Lung (tissue), 13 donors: ENCODE measurements around the gene DNAJC6. TPM values are rescaled to one million over a fixed set of nuclear protein-coding genes. Genes with fewer than 3 reads are reported as not detected.

Source experiments
- ATAC-seq: fragments of 200-7000 bp; cut with Tn5 transposase; one replicate; pipeline ENCODE4 v1.9.1; 2020; ENCODE audit warnings: moderate number of reproducible peaks; ENCODE audit not compliant: insufficient read depth, low FRiP score
- DNase-seq, 3 donors: peaks; one replicate each; pipeline ENCODE4 v3.0.0-alpha.2; 2013 to 2017
- H3K27ac ChIP-seq, 2 donors: one replicate each; pipeline ENCODE4 v1.5.1; 2013; ENCODE audit warnings: mild to moderate bottlenecking in 2 of 2, moderate library complexity in 2 of 2, control low read depth in 1 of 2, inconsistent platforms in 1 of 2, low read depth in 1 of 2, low read length in 1 of 2
- H3K27me3 ChIP-seq, 3 donors: one replicate each; pipeline ENCODE4 v1.5.1; 2013; ENCODE audit warnings: low read length in 2 of 3; ENCODE audit not compliant: control insufficient read depth in 3 of 3, insufficient read depth in 3 of 3
- H3K36me3 ChIP-seq, 4 donors: one replicate each; pipeline ENCODE4 v1.5.1; 2013; ENCODE audit warnings: low read length in 4 of 4, mild to moderate bottlenecking in 1 of 4, moderate library complexity in 1 of 4; ENCODE audit not compliant: control insufficient read depth in 4 of 4, insufficient read depth in 4 of 4
- H3K4me1 ChIP-seq, 5 donors: one replicate each; pipeline ENCODE4 v1.5.1; 2013; ENCODE audit warnings: low read length in 5 of 5, mild to moderate bottlenecking in 2 of 5, moderate library complexity in 1 of 5; ENCODE audit not compliant: control insufficient read depth in 5 of 5, insufficient read depth in 5 of 5
- H3K4me3 ChIP-seq: one replicate; pipeline ENCODE4 v1.5.1; 2013; ENCODE audit warnings: mild to moderate bottlenecking, control low read depth, moderate library complexity
- H3K9ac ChIP-seq, 2 donors: one replicate each; pipeline ENCODE4 v1.5.1; 2013; ENCODE audit warnings: low read length in 2 of 2, control low read depth in 1 of 2; ENCODE audit not compliant: insufficient read depth in 1 of 2
- H3K9me3 ChIP-seq, 4 donors: one replicate each; pipeline ENCODE4 v1.5.1; 2013; ENCODE audit warnings: low read length in 3 of 4, mild to moderate bottlenecking in 1 of 4, moderate library complexity in 1 of 4; ENCODE audit not compliant: control insufficient read depth in 4 of 4, insufficient read depth in 3 of 4
- WGBS, 2 donors: extraction: QIAGEN DNeasy Blood & Tissue Kit; methylation state at CpG; one replicate each; pipeline ENCODE4 v1.1.7; 2013; 5-methylcytosine and 5-hydroxymethylcytosine counted together
- polyA plus RNA-seq, 2 donors: library from polyadenylated mRNA; stranded (reverse); fragments of 200-250 nt; gene quantifications; one replicate each; pipeline ENCODE4 v1.2.1, GENCODE V29; 2013
- small RNA-seq: library from RNA; depleted of rRNA; stranded (forward); fragments of <200 nt; gene quantifications from one replicate; pipeline ENCODE3, GENCODE V24; 2014; ENCODE audit warnings: low replicate concordance
- total RNA-seq, 2 donors: library from RNA; depleted of rRNA in 1 of 2; stranded (reverse); fragments of >200 nt in 1 of 2; gene quantifications; one replicate each; pipeline ENCODE4 v1.2.1, GENCODE V29; 2014 to 2021
- TF ChIP-seq, protein P1 (sequence below): IDR thresholded peaks from 2 replicates; pipeline ENCODE4 v1.5.1; 2012; ENCODE audit warnings: mild to moderate bottlenecking; ENCODE audit errors: control extremely low read depth, extremely low read depth
- donor health status: control.
- donor health status: control.
- donor health status: Bipolar disorder and iron deficiency.
- donor health status: healthy.
- donor health status: DM: yes; HTN: yes; CAD: no.

The DNAJC6 gene
- total and polyA plus RNA-seq, 4 donors = 0.96 to 5.0 (median 3.0) TPM

DNA sequence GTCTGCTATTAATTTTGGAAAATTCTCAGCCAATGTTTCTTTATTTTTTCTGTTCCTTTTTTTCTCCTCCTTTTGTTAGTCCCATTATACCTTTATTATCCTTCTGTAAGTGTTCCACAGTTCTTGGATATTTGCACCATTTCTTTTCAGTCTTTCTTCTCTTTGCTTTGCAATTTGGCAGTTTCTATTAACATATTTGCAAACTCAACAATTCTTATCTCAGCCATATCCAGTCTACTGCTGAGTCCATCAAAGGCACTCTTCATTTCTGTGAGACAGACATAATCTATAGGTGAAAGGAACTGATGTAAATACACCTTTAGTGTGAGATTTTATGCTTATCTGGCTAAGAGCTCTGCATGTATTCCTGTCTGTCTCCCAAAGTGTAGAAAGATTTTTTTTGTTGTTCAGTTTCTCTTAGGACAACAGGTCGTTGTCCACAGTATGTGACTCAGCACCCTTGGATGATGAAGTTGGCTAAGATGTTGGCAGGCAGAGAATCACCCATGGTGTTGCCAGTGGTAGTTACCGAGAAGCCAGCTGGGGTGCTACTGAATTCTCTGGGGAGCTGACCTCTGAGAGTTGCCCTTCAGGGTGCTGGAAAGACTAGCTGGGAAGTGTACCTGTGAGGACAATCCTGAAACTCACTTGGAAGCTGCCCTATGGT, 149.5 kb downstream of the DNAJC6 start:
- WGBS, 2 donors = 91 to 97% methylated on average over 2 of the region's 2 CpGs
- Histone ChIP-seq H3K9me3 (no peaks in the 10 kb centered on the region), H3K27ac (no peak overlapping the region), H3K27me3 (no peaks in the 10 kb centered on the region), H3K36me3 (no peaks in the 10 kb centered on the region), H3K4me1 (no peaks in the 10 kb centered on the region), H3K9ac (no peak overlapping the region), H3K4me3 (no peak overlapping the region)
- DNase-seq (no peak), ATAC-seq (no peak)
- TF ChIP-seq, protein P1, sequence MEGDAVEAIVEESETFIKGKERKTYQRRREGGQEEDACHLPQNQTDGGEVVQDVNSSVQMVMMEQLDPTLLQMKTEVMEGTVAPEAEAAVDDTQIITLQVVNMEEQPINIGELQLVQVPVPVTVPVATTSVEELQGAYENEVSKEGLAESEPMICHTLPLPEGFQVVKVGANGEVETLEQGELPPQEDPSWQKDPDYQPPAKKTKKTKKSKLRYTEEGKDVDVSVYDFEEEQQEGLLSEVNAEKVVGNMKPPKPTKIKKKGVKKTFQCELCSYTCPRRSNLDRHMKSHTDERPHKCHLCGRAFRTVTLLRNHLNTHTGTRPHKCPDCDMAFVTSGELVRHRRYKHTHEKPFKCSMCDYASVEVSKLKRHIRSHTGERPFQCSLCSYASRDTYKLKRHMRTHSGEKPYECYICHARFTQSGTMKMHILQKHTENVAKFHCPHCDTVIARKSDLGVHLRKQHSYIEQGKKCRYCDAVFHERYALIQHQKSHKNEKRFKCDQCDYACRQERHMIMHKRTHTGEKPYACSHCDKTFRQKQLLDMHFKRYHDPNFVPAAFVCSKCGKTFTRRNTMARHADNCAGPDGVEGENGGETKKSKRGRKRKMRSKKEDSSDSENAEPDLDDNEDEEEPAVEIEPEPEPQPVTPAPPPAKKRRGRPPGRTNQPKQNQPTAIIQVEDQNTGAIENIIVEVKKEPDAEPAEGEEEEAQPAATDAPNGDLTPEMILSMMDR = no peak

DNA sequence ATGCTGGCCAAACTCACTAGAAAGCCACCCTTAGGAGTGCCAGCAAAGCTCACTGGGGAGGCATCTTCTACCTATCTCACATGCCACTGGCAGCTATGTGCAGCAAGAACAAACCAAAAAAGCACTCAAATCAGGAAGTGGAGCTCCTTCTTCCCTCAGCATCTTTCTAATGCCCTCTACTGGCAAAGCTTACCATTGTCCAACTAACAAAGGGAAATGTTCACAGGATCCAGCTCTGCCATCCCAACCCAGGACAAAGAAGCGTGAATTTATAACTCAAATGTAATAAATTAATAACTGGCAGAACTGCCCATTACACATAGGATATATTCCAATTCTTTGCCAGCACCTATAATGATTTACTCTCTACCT, 150.0 kb downstream of the DNAJC6 start:
- H3K9me3 ChIP-seq = no peaks in the 10 kb centered on the region
- no peak overlapping the region for H3K9ac ChIP-seq
- no peaks in the 10 kb centered on the region for H3K36me3 ChIP-seq
- no peak for ATAC-seq
- H3K27ac ChIP-seq = no peak overlapping the region
- WGBS, 2 donors = 78 to 83% methylated on average over 1 of the region's 1 CpG
- no peak overlapping the region for H3K4me3 ChIP-seq
- H3K4me1 ChIP-seq = no peaks in the 10 kb centered on the region
- no peak for DNase-seq
- H3K27me3 ChIP-seq = no peaks in the 10 kb centered on the region
- TF ChIP-seq, protein P1 = no peak

Small RNAs within 50 kb of the gene (small RNA-seq; reads per million reads assigned to genes)
- gene COX6CP13 = not detected
- gene RNU2-15P = not detected

Other genes with a start within 250 kb of the DNAJC6 start
- 1 to 10 TPM; 4.9 to 8.2 TPM for gene AK4, start 161.3 kb upstream of the DNAJC6 start, total RNA-seq
- gene AK4, start 161.3 kb upstream of the DNAJC6 start, polyA plus RNA-seq = 10 to 100 TPM in 1 of 2 donors, 1 to 10 TPM in 1; 1.1 to 13.7 TPM
- gene LEPR, start 111.1 kb downstream of the DNAJC6 start, total RNA-seq = 10 to 100 TPM; 13.7 to 67.1 TPM
- 10 to 100 TPM in 1 of 2 donors, 1 to 10 TPM in 1; 7.2 to 12.8 TPM for gene LEPR, start 111.1 kb downstream of the DNAJC6 start, polyA plus RNA-seq
- gene LEPROT, start 111.1 kb downstream of the DNAJC6 start, total RNA-seq = 10 to 100 TPM; 84.4 to 88.6 TPM
- gene LEPROT, start 111.1 kb downstream of the DNAJC6 start, polyA plus RNA-seq = 10 to 100 TPM; 43.0 to 52.5 TPM